Measurements from ENCODE around the gene JUNB. TPM values are rescaled to one million over a fixed set of nuclear protein-coding genes. Genes with fewer than 3 reads are reported as not detected.
A peak's percentile ranks its signal among the peaks of the same experiment; 100 is the strongest.
"Not testable (repeated sequence)": the region's sequence is repeated elsewhere in the genome, so short reads cannot be mapped to it uniquely, and the experiment has no call there.

The JUNB gene
- polyA plus RNA-seq, 1 donor: 36.5 TPM

- DNase-seq: no peak
These were observed 12.8 kb downstream of the JUNB start for GRCh38 chr19:12804051-12804450.

- peak; percentile 91 for DNase-seq
These were observed 15.2 kb downstream of the JUNB start, which contains the start of gene RNASEH2A for GRCh38 chr19:12806242-12807081. TSS of gene RNASEH2A (plus strand) at chr19:12806584. CDS start at chr19:12806674, 90 bp downstream.

GRCh38 chr19:12815088-12815487 is 23.8 kb downstream of the JUNB start:
- DNase-seq: no peak

GRCh38 chr19:12817188-12817587 is 25.9 kb downstream of the JUNB start:
- DNase-seq: not testable (repeated sequence)

- DNase-seq: not testable (repeated sequence)
These were observed 26.5 kb downstream of the JUNB start for GRCh38 chr19:12817810-12818209.

GRCh38 chr19:12821761-12822160 is 30.5 kb downstream of the JUNB start:
- no peak for DNase-seq

- no peak for DNase-seq
These were observed 34.2 kb downstream of the JUNB start for GRCh38 chr19:12825254-12826131.

- DNase-seq: no peak
These were observed 37.2 kb downstream of the JUNB start for GRCh38 chr19:12828494-12828893.

- DNase-seq: no peak
These were observed 42.1 kb downstream of the JUNB start for GRCh38 chr19:12833418-12833737.

GRCh38 chr19:12833738-12834565 is 42.7 kb downstream of the JUNB start:
- no peak for DNase-seq

- DNase-seq: no peak
These were observed 43.3 kb downstream of the JUNB start, which contains the start of gene RTBDN for GRCh38 chr19:12834566-12834943. TSS of gene RTBDN (minus strand) at chr19:12834579. CDS start at chr19:12829979, 4,600 bp downstream.

GRCh38 chr19:12834976-12835757 is 43.9 kb downstream of the JUNB start:
- DNase-seq: no peak

- DNase-seq: no peak
These were observed 45.2 kb downstream of the JUNB start for GRCh38 chr19:12836529-12836863.

- no peak for DNase-seq
These were observed 45.9 kb downstream of the JUNB start for GRCh38 chr19:12837225-12837624.

GRCh38 chr19:12838182-12838885 is 47.0 kb downstream of the JUNB start, which contains the start of gene MAST1:
TSS of gene MAST1 (plus strand) at chr19:12838515. CDS start at chr19:12838573, 58 bp downstream.
- no peak for DNase-seq

- DNase-seq: no peak
These were observed 47.8 kb downstream of the JUNB start for GRCh38 chr19:12838886-12839756.

GRCh38 chr19:12840091-12841079 is 49.1 kb downstream of the JUNB start:
- no peak for DNase-seq

GRCh38 chr19:12841094-12841493 is 49.8 kb downstream of the JUNB start:
- no peak for DNase-seq

GRCh38 chr19:12842511-12842910 is 51.2 kb downstream of the JUNB start:
- no peak for DNase-seq

Measured in hindlimb muscle (tissue), 1 donor.